ENCODE data around the gene PSME3IP1.

PSME3IP1 gene

DNA sequence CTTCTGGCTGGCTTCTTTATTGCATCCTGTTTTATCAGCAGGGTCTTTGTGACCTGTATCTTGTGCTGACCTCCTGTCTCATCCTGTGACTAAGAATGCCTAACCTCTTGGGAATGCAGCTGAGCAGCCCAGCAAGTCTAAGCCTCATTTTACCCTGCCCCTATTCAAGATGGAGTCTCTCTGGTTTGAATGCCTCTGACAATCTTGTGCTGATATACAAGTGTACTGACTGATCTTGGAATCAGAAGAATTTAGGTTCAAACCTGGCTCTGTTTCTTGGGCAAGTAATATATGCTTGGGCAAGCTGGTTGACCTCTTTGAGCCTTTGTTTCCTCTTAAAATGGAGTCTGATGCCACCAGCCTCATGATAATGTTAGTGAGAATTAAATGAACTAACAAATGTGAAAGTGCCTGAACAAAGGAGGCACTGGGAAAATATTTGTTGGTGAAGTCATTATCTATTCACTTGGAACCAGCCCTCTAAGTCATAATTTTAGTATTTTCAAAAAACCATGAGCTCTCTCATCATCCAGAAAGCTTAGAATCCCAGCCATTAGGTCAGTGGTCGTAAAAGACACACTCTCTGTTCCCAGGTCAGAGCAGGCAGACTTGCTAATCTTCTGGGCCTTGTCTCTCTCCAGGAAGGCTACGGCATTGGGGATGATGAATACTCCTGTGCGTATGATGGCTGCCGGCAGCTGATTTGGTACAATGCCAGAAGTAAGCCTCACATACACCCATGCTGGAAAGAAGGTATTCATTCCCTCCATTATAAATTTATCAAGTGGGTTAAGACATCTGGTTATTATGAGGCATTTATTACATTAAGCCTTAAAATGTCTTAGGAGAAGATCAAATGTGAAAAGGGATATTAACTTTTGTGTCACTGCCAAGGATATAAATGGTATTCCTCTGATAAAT, 41.1 kb upstream of the PSME3IP1 start:
- TF ChIP-seq, protein P1, sequence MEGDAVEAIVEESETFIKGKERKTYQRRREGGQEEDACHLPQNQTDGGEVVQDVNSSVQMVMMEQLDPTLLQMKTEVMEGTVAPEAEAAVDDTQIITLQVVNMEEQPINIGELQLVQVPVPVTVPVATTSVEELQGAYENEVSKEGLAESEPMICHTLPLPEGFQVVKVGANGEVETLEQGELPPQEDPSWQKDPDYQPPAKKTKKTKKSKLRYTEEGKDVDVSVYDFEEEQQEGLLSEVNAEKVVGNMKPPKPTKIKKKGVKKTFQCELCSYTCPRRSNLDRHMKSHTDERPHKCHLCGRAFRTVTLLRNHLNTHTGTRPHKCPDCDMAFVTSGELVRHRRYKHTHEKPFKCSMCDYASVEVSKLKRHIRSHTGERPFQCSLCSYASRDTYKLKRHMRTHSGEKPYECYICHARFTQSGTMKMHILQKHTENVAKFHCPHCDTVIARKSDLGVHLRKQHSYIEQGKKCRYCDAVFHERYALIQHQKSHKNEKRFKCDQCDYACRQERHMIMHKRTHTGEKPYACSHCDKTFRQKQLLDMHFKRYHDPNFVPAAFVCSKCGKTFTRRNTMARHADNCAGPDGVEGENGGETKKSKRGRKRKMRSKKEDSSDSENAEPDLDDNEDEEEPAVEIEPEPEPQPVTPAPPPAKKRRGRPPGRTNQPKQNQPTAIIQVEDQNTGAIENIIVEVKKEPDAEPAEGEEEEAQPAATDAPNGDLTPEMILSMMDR (IDR thresholded peaks at IDR 0.05; ENCODE audit: borderline replicate concordance, insufficient read depth, low read depth, low read length), result no peak
- no peak overlapping the region for H3K4me3 ChIP-seq (ENCODE audit: low read depth, low read length)

DNA sequence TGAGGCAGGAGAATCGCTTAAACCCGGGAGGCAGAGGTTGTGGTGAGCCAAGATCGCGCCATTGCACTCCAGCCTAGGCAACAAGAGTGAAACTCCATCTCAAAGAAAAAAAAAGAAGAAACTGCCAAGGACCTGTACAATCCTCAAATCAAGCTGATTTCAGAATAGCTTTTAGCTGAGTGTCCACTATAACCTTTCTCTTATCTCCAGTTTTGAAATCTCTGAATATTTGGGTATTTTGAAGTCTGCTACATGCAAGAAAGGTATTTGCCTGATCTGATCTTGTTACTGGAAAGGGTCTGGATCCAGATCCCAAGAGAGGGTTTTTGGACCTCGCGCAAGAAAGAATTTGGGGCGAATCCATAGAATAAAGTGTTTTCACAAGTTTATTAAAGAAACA, 40.1 kb upstream of the PSME3IP1 start:
- TF ChIP-seq, protein P1 (IDR thresholded peaks at IDR 0.05; ENCODE audit: borderline replicate concordance, insufficient read depth, low read depth, low read length), result no peak
- no peak overlapping the region for H3K4me3 ChIP-seq (ENCODE audit: low read depth, low read length)

DNA sequence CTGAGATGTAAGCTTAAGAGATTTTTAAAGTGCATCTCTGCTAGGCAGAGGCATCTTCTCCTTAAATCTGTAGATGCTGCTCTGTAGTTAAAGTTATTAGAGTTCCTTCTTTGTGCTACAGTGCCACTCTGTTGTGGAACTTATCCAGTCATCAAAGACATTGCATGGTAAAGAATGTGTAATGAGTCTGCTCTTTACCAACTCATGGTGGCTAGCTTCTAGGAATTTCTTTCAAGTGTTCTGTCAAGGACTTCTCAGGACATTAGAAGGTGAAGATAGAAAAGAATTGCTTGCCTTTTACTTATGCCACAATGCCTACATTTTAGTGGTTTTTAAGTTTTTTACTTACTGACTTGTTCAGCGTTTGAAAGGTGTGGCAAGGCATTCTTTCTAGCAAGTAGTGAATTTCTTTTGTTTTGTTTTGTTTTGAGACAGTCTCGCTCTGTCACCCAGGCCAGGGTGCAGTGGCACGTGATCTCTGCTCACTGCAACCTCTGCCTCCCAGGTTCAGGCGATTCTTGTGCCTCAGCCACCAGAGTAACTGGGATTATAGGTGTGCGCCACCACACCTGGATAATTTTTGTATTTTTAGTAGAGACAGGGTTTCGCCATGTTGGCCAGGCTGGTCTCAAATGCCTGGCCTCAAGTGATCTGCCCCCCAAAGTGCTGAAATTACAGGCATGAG, 39.0 kb upstream of the PSME3IP1 start:
- H3K4me3 ChIP-seq (ENCODE audit: low read depth, low read length), result no peak overlapping the region
- TF ChIP-seq, protein P1 (IDR thresholded peaks at IDR 0.05; ENCODE audit: borderline replicate concordance, insufficient read depth, low read depth, low read length), result no peak

DNA sequence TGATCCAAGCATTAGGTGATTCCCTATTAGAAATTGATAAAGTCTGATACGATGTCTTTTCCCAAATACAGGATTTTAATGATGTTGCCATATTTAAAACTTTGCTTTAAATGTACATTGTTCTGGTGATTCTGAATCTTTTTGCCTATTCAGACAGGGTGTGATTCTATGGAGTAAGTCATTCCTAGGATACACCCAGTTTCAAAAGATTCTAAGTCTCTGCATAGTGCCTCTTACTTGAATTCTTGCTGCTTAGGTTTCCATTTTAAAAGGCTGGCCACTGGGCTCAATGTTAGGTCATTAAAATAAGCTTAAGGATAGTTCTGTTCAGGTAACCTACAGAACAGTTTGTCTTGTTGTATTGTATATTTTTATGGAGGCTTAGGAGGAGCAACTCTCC, 37.2 kb upstream of the PSME3IP1 start:
- TF ChIP-seq, protein P1 (IDR thresholded peaks at IDR 0.05; ENCODE audit: borderline replicate concordance, insufficient read depth, low read depth, low read length), result no peak
- no peak overlapping the region for H3K4me3 ChIP-seq (ENCODE audit: low read depth, low read length)

DNA sequence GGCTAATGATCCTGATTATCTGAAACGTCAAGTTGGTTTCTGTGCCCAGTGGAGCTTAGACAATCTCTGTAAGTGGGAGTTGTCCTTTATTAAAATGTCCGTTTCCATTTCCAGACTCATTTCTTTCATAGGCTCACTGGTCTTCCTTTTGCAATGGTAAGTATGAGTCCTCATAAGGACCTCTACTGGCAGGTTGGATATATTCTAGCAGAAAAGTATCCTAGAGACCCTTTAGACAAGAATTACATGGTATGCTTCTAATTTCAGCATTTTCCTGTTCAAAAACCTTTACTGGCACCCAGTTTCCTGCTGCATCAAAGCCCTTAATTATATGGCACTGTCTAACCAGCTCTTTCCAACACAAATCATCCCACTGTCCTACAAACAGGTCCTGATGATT, 31.1 kb upstream of the PSME3IP1 start:
- TF ChIP-seq, protein P1 (IDR thresholded peaks at IDR 0.05; ENCODE audit: borderline replicate concordance, insufficient read depth, low read depth, low read length), result no peak
- no peak overlapping the region for H3K4me3 ChIP-seq (ENCODE audit: low read depth, low read length)

DNA sequence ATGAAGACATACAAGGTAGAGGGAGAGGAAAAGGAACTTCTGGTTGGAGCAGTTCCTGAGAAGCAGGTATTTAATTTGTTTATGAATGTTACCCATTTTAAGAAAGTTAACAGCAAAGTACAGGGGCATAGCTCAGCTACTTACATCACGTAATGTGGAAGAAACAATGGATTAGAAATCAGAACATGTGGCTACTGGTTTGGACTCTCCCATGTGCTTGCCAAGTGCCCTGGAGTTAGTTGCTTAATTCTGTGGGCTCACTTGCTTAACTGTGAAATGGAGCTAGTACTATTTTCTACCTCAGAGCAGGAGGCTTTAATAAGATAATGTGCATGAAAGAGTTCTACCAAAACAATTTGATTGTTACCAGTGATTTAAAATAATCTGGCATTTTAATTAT, 27.6 kb upstream of the PSME3IP1 start:
- H3K4me3 ChIP-seq (ENCODE audit: low read depth, low read length), result no peak overlapping the region
- TF ChIP-seq, protein P1 (IDR thresholded peaks at IDR 0.05; ENCODE audit: borderline replicate concordance, insufficient read depth, low read depth, low read length), result no peak

Measured in GM12875 (cell line).